GM19452 (cell line): ENCODE results near the gene TEX52.

Experiments used
- ATAC-seq: cut with Tn5 transposase; IDR thresholded peaks from one replicate; pipeline ENCODE4 v1.9.1; 2021; ENCODE audit not compliant: unreplicated experiment

TEX52 gene

GRCh38 chr12:2857021-2857431 is at the start of gene TEX52:
TSS of gene TEX52 (minus strand) at chr12:2857039. CDS start at chr12:2857026, 13 bp downstream.
- ATAC-seq: no peak

- no peak for ATAC-seq
Observed at GRCh38 chr12:2904260-2904659, 47.4 kb upstream of the TEX52 start.

- ATAC-seq: no peak
Observed at GRCh38 chr12:2902272-2902880, 45.5 kb upstream of the TEX52 start.

GRCh38 chr12:2900642-2901041 is 43.8 kb upstream of the TEX52 start:
- no peak for ATAC-seq

- no peak for ATAC-seq
Observed at GRCh38 chr12:2897418-2897817, 40.6 kb upstream of the TEX52 start.

- ATAC-seq: no peak
Observed at GRCh38 chr12:2895511-2895910, 38.7 kb upstream of the TEX52 start.

GRCh38 chr12:2895051-2895451 is 38.2 kb upstream of the TEX52 start:
- no peak for ATAC-seq

- ATAC-seq: no peak
Observed at GRCh38 chr12:2893007-2893406, 36.2 kb upstream of the TEX52 start.

GRCh38 chr12:2892246-2892645 is 35.4 kb upstream of the TEX52 start:
- no peak for ATAC-seq

GRCh38 chr12:2891240-2892053 is 34.6 kb upstream of the TEX52 start:
- ATAC-seq: peak; percentile 12

- ATAC-seq: peak; percentile 97
Observed at GRCh38 chr12:2890388-2891239, 33.8 kb upstream of the TEX52 start, which contains the start of gene TULP3. TSS of gene TULP3 (plus strand) at chr12:2890891. CDS start at chr12:2890948, 57 bp downstream.

GRCh38 chr12:2890001-2890387 is 33.2 kb upstream of the TEX52 start:
- ATAC-seq: no peak

- no peak for ATAC-seq
Observed at GRCh38 chr12:2886768-2887450, 30.1 kb upstream of the TEX52 start.

GRCh38 chr12:2884810-2885209 is 28.0 kb upstream of the TEX52 start:
- ATAC-seq: no peak

GRCh38 chr12:2879853-2880252 is 23.0 kb upstream of the TEX52 start:
- no peak for ATAC-seq

- ATAC-seq: no peak
Observed at GRCh38 chr12:2877953-2878732, 21.3 kb upstream of the TEX52 start.

GRCh38 chr12:2877047-2877952 is 20.5 kb upstream of the TEX52 start, which contains the start of the genes FOXM1 and RHNO1:
TSS of gene FOXM1 (minus strand) at chr12:2877174. CDS start at chr12:2874478, 2,696 bp downstream.
TSS of gene RHNO1 (plus strand) at chr12:2877223. CDS start at chr12:2885367, 8,144 bp downstream.
- peak; percentile 72 for ATAC-seq

- ATAC-seq: peak; percentile 41
Observed at GRCh38 chr12:2876431-2877046, 19.7 kb upstream of the TEX52 start.
